HG02885 (cell line): ENCODE data around the gene EIF4G3.
"Not testable (repeated sequence)": the region's sequence is repeated elsewhere in the genome, so short reads cannot be mapped to it uniquely, and the experiment has no call there.

ENCODE experiments used
- ATAC-seq: cut with Tn5 transposase; IDR thresholded peaks from one replicate; pipeline ENCODE4 v1.9.1; 2021; ENCODE audit warnings: mild to moderate bottlenecking; ENCODE audit not compliant: unreplicated experiment, poor library complexity

The EIF4G3 gene

GRCh38 chr1:21156019-21156418 is 20.7 kb downstream of the EIF4G3 start:
- ATAC-seq = no peak

- no peak for ATAC-seq
These were observed 22.0 kb downstream of the EIF4G3 start for GRCh38 chr1:21154717-21155116.

GRCh38 chr1:21153388-21153787 is 23.3 kb downstream of the EIF4G3 start:
- no peak for ATAC-seq

GRCh38 chr1:21152423-21153100 is 24.1 kb downstream of the EIF4G3 start:
- no peak for ATAC-seq

- ATAC-seq = no peak
These were observed 26.8 kb downstream of the EIF4G3 start for GRCh38 chr1:21149855-21150432.

- ATAC-seq = no peak
These were observed 27.3 kb downstream of the EIF4G3 start for GRCh38 chr1:21149430-21149854.

- no peak for ATAC-seq
These were observed 32.9 kb downstream of the EIF4G3 start for GRCh38 chr1:21143752-21144151.

- ATAC-seq = no peak
These were observed 33.6 kb downstream of the EIF4G3 start for GRCh38 chr1:21143138-21143537.

- ATAC-seq = no peak
These were observed 35.7 kb downstream of the EIF4G3 start for GRCh38 chr1:21141030-21141429.

GRCh38 chr1:21139601-21140000 is 37.1 kb downstream of the EIF4G3 start:
- no peak for ATAC-seq

GRCh38 chr1:21136344-21136743 is 40.4 kb downstream of the EIF4G3 start:
- ATAC-seq = not testable (repeated sequence)

GRCh38 chr1:21131200-21131599 is 45.5 kb downstream of the EIF4G3 start:
- no peak for ATAC-seq

- ATAC-seq = no peak
These were observed 47.3 kb downstream of the EIF4G3 start for GRCh38 chr1:21129407-21129806.

- ATAC-seq = no peak
These were observed 50.4 kb downstream of the EIF4G3 start for GRCh38 chr1:21126324-21126723.

GRCh38 chr1:21124846-21125245 is 51.9 kb downstream of the EIF4G3 start:
- no peak for ATAC-seq

GRCh38 chr1:21123287-21123948 is 53.3 kb downstream of the EIF4G3 start:
- no peak for ATAC-seq

- no peak for ATAC-seq
These were observed 54.8 kb downstream of the EIF4G3 start for GRCh38 chr1:21121764-21122471.

GRCh38 chr1:21118167-21118566 is 58.5 kb downstream of the EIF4G3 start:
- ATAC-seq = no peak

- ATAC-seq = no peak
These were observed 59.1 kb downstream of the EIF4G3 start for GRCh38 chr1:21117597-21118001.

GRCh38 chr1:21117159-21117558 is 59.5 kb downstream of the EIF4G3 start:
- ATAC-seq = no peak
